MM.1S (cell line): ENCODE data around the gene NOP56.

Experiments used
- EZH2 ChIP-seq: fragments of 300-600 bp; sonication (generic); optimal IDR thresholded peaks from 2 replicates; pipeline ENCODE3; 2017; ENCODE audit warnings: low read depth, mild to moderate bottlenecking, antibody characterized with exemption, low read length, mixed read lengths
- EZH2phosphoT487 ChIP-seq: fragments of 300-600 bp; sonication (generic); IDR thresholded peaks from 2 replicates; pipeline ENCODE4 v1.6.1; 2018; ENCODE audit warnings: antibody characterized with exemption, low read length
- TF ChIP-seq, protein P1 (sequence below): fragments of 300-600 bp; sonication (generic); IDR thresholded peaks from 2 replicates; pipeline ENCODE4 v1.5.1; 2016; ENCODE audit warnings: antibody characterized with exemption, low read length, mixed read lengths

GRCh38 chr20:2659547-2659946 lies 7.1 kb downstream of the NOP56 start:
- TF ChIP-seq, protein P1, sequence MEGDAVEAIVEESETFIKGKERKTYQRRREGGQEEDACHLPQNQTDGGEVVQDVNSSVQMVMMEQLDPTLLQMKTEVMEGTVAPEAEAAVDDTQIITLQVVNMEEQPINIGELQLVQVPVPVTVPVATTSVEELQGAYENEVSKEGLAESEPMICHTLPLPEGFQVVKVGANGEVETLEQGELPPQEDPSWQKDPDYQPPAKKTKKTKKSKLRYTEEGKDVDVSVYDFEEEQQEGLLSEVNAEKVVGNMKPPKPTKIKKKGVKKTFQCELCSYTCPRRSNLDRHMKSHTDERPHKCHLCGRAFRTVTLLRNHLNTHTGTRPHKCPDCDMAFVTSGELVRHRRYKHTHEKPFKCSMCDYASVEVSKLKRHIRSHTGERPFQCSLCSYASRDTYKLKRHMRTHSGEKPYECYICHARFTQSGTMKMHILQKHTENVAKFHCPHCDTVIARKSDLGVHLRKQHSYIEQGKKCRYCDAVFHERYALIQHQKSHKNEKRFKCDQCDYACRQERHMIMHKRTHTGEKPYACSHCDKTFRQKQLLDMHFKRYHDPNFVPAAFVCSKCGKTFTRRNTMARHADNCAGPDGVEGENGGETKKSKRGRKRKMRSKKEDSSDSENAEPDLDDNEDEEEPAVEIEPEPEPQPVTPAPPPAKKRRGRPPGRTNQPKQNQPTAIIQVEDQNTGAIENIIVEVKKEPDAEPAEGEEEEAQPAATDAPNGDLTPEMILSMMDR, result no peak
- no peak for TF ChIP-seq EZH2
- no peak for TF ChIP-seq EZH2phosphoT487
